Dermis microvascular lymphatic vessel endothelial cell (primary cell): ENCODE data around the gene SNTA1. TPM values are rescaled to one million over a fixed set of nuclear protein-coding genes. Genes with fewer than 3 reads are reported as not detected.
"Not testable (repeated sequence)": the region's sequence is repeated elsewhere in the genome, so short reads cannot be mapped to it uniquely, and the experiment has no call there.

ENCODE experiments used
- DNase-seq, 2 donors: peaks; one replicate each; pipeline versions ENCODE4 v3.0.0 to v3.0.0-alpha.2; 2010; ENCODE audit warnings: low read depth in 2 of 2
- total RNA-seq: library from RNA; depleted of rRNA; stranded (reverse); fragments of >200 nt; gene quantifications from 2 replicates; pipeline ENCODE4 v1.2.1, GENCODE V29; 2014

SNTA1 gene
- 6.2 and 7.5 TPM in 2 replicates for total RNA-seq

- peak; percentile 51 to 89 for DNase-seq
Observed at GRCh38 chr20:33443512-33444239, at the start of gene SNTA1. Gene SNTA1, minus strand, starts transcription at chr20:33443763. Its CDS starts 143 bp downstream, at chr20:33443620.

GRCh38 chr20:33490934-33491656 lies 47.5 kb upstream of the SNTA1 start:
- DNase-seq = no peak

GRCh38 chr20:33490023-33490933 lies 46.7 kb upstream of the SNTA1 start, which contains the start of gene CBFA2T2:
Gene CBFA2T2, plus strand, starts transcription at chr20:33490096. Its CDS starts 172 bp downstream, at chr20:33490268.
- DNase-seq = peak; percentile 18 to 77

GRCh38 chr20:33489495-33490022 lies 46.0 kb upstream of the SNTA1 start:
- peak; percentile 92 to 98 for DNase-seq

GRCh38 chr20:33488661-33489494 lies 45.3 kb upstream of the SNTA1 start:
- DNase-seq = not testable (repeated sequence)

- DNase-seq = no peak
Observed at GRCh38 chr20:33488201-33488600, 44.6 kb upstream of the SNTA1 start.

GRCh38 chr20:33483186-33483585 lies 39.6 kb upstream of the SNTA1 start:
- DNase-seq = not testable (repeated sequence)

- no peak for DNase-seq
Observed at GRCh38 chr20:33482581-33482980, 39.0 kb upstream of the SNTA1 start.

GRCh38 chr20:33481431-33481941 lies 37.9 kb upstream of the SNTA1 start:
- no peak for DNase-seq

GRCh38 chr20:33480048-33480447 lies 36.5 kb upstream of the SNTA1 start:
- no peak for DNase-seq

- DNase-seq = no peak
Observed at GRCh38 chr20:33477386-33478234, 34.0 kb upstream of the SNTA1 start.

- DNase-seq = no peak
Observed at GRCh38 chr20:33475381-33476152, 32.0 kb upstream of the SNTA1 start.

- DNase-seq = no peak
Observed at GRCh38 chr20:33474963-33475362, 31.4 kb upstream of the SNTA1 start.

GRCh38 chr20:33474097-33474873 lies 30.7 kb upstream of the SNTA1 start:
- no peak for DNase-seq

- no peak for DNase-seq
Observed at GRCh38 chr20:33472868-33473435, 29.4 kb upstream of the SNTA1 start.

- no peak for DNase-seq
Observed at GRCh38 chr20:33470866-33471265, 27.3 kb upstream of the SNTA1 start.

GRCh38 chr20:33470457-33470856 lies 26.9 kb upstream of the SNTA1 start:
- DNase-seq = no peak

GRCh38 chr20:33466303-33466646 lies 22.7 kb upstream of the SNTA1 start:
- DNase-seq = no peak
